HCT116 (cell line): ENCODE results near the gene LRRC4. TPM values are rescaled to one million over a fixed set of nuclear protein-coding genes. Genes with fewer than 3 reads are reported as not detected.

Experiments used
- ATAC-seq: fragments of 200-7000 bp; cut with Tn5 transposase; 2 replicates; pipeline ENCODE4 v1.9.1; 2020; ENCODE audit warnings: mild to moderate bottlenecking, moderate library complexity
- BruUV-seq: library from RNA; stranded (reverse); fragments of 400-500 nt; replicated peaks from 2 replicates; lab custom pipeline; 2021; lab: Mats Ljungman, UMichigan
- CTCF ChIA-PET: fragments of 300-600 bp; sonication (Branson Sonifier 250); formaldehyde crosslinking; loops from one replicate; lab custom pipeline; 2021; ENCODE audit warnings: antibody characterized with exemption; lab: Charles Lee
- POLR2A ChIA-PET: fragments of 300-600, 350-600 bp; sonication (Branson Sonifier 250); formaldehyde crosslinking; loops from one replicate; lab custom pipeline; 2021; ENCODE audit warnings: antibody characterized with exemption; lab: Charles Lee
- RAD21 ChIA-PET, 2 experiments: fragments of 300-600 bp; sonication (Branson Sonifier 250); formaldehyde crosslinking; loops; one replicate each; lab custom pipeline; 2023; ENCODE audit warnings: low total read pairs in 2 of 2; ENCODE audit not compliant: uncharacterized antibody in 2 of 2, unreplicated experiment in 2 of 2, low non-redundant PET in 1 of 2; lab: Charles Lee
- DNase-seq: peaks from one replicate; pipeline ENCODE4 v3.0.0-alpha.2; 2010; ENCODE audit warnings: low read depth, low spot score
- H2AFZ ChIP-seq: fragments of 200-600 bp; shearing (Covaris generic), sonication (generic); 2 replicates; pipeline ENCODE4 v1.6.1; 2017; ENCODE audit warnings: low read depth, mixed run types, mixed read lengths, antibody characterized with exemption, low read length; ENCODE audit not compliant: poor library complexity, severe bottlenecking
- H3K27ac ChIP-seq: 2 replicates; pipeline ENCODE4 v1.5.1; 2012; ENCODE audit warnings: low read depth, low read length
- H3K27me3 ChIP-seq: fragments of 200-600 bp; sonication (generic); 2 replicates; pipeline ENCODE4 v1.6.1; 2016; ENCODE audit warnings: mixed run types, low read length, mixed read lengths; ENCODE audit not compliant: insufficient read depth
- H3K36me3 ChIP-seq, 2 experiments: fragments of 200-500 bp in 1 of 2; fragments of 200-600 bp in 1 of 2; sonication (Bioruptor generic) in 1 of 2; sonication (generic) in 1 of 2; 2 replicates each; pipeline versions ENCODE4 v1.5.1 to v1.6.1; 2014 to 2016; ENCODE audit warnings: low read length in 2 of 2, inconsistent platforms in 1 of 2, mixed read lengths in 1 of 2, mixed run types in 1 of 2; ENCODE audit not compliant: insufficient read depth in 2 of 2, control insufficient read depth in 1 of 2
- H3K4me1 ChIP-seq, 2 experiments: fragments of 200-600 bp in 1 of 2; sonication (generic) in 1 of 2; 2 replicates each; pipeline versions ENCODE4 v1.5.1 to v1.6.1; 2012 to 2017; ENCODE audit warnings: low read length in 2 of 2, inconsistent platforms in 1 of 2, mild to moderate bottlenecking in 1 of 2, mixed read lengths in 1 of 2, mixed run types in 1 of 2, moderate library complexity in 1 of 2; ENCODE audit not compliant: insufficient read depth in 2 of 2, control insufficient read depth in 1 of 2
- H3K4me2 ChIP-seq: fragments of 200-600 bp; sonication (generic); 2 replicates; pipeline ENCODE4 v1.6.1; 2017; ENCODE audit warnings: mixed run types, low read length, mixed read lengths
- H3K4me3 ChIP-seq, 2 experiments: fragments of 200-600 bp in 1 of 2; sonication (generic) in 1 of 2; replicated peaks in 1 of 2; 2 replicates each; pipeline ENCODE4 v1.5.1; 2011 to 2016; ENCODE audit warnings: low read length in 2 of 2, control low read depth in 1 of 2, low read depth in 1 of 2, mild to moderate bottlenecking in 1 of 2, mixed read lengths in 1 of 2, mixed run types in 1 of 2
- H3K79me2 ChIP-seq: fragments of 200-600 bp; sonication (generic); 2 replicates; pipeline ENCODE4 v1.6.1; 2017; ENCODE audit warnings: mild to moderate bottlenecking, mixed run types, low read length, moderate library complexity, mixed read lengths; ENCODE audit not compliant: insufficient read depth
- H3K9ac ChIP-seq: fragments of 200-600 bp; sonication (generic); 2 replicates; pipeline ENCODE4 v1.6.1; 2016; ENCODE audit warnings: low read length, mixed read lengths
- H3K9me2 ChIP-seq: fragments of 200-600 bp; sonication (generic), shearing (Covaris generic); 2 replicates; pipeline ENCODE4 v1.6.1; 2017; ENCODE audit warnings: mixed run types, mild to moderate bottlenecking, moderate library complexity; ENCODE audit not compliant: insufficient read depth
- H3K9me3 ChIP-seq, 2 experiments: fragments of 200-500 bp in 1 of 2; fragments of 200-600 bp in 1 of 2; sonication (Bioruptor generic) in 1 of 2; sonication (generic) in 1 of 2; 2 replicates each; pipeline ENCODE4 v1.6.1; 2014 to 2017; ENCODE audit warnings: low read length in 2 of 2, mixed read lengths in 2 of 2, inconsistent platforms in 1 of 2, low read depth in 1 of 2, mild to moderate bottlenecking in 1 of 2, mixed run types in 1 of 2, moderate library complexity in 1 of 2; ENCODE audit not compliant: control insufficient read depth in 1 of 2, insufficient read depth in 1 of 2
- H4K20me1 ChIP-seq: fragments of 200-600 bp; sonication (generic), shearing (Covaris generic); 2 replicates; pipeline ENCODE4 v1.6.1; 2017; ENCODE audit warnings: mixed run types, mild to moderate bottlenecking, moderate library complexity; ENCODE audit not compliant: insufficient read depth
- EGR1 ChIP-seq: IDR thresholded peaks from 2 replicates; pipeline ENCODE4 v1.6.1; 2012; ENCODE audit warnings: low read depth
- EZH2 ChIP-seq: fragments of 200-600 bp; sonication (generic); IDR thresholded peaks from 2 replicates; pipeline ENCODE4 v1.6.1; 2017; ENCODE audit warnings: antibody characterized with exemption, mixed run types
- EZH2phosphoT487 ChIP-seq: fragments of 200-600 bp; IDR thresholded peaks from 2 replicates; pipeline ENCODE4 v1.6.1; 2018; ENCODE audit warnings: antibody characterized with exemption, borderline replicate concordance
- JUND ChIP-seq: IDR thresholded peaks from 2 replicates; pipeline ENCODE4 v1.6.1; 2012
- POLR2A ChIP-seq: IDR thresholded peaks from 2 replicates; pipeline ENCODE4 v1.7.0; 2011; ENCODE audit warnings: borderline replicate concordance; ENCODE audit not compliant: insufficient read depth, insufficient read length; ENCODE audit errors: extremely low read depth
- POLR2AphosphoS5 ChIP-seq: IDR thresholded peaks from 2 replicates; pipeline ENCODE4 v1.6.1; 2011; ENCODE audit warnings: mild to moderate bottlenecking, low read depth, low read length, moderate library complexity
- SIN3A ChIP-seq: IDR thresholded peaks from 2 replicates; pipeline ENCODE4 v1.6.1; 2012; ENCODE audit warnings: low read depth
- SRF ChIP-seq: IDR thresholded peaks from 2 replicates; pipeline ENCODE4 v1.6.1; 2012; ENCODE audit warnings: low read depth
- TCF7L2 ChIP-seq: IDR thresholded peaks from 2 replicates; pipeline ENCODE4 v1.7.0; 2011; ENCODE audit warnings: borderline replicate concordance, inconsistent platforms; ENCODE audit not compliant: insufficient read depth, insufficient read length; ENCODE audit errors: extremely low read depth
- YY1 ChIP-seq: IDR thresholded peaks from 2 replicates; pipeline ENCODE4 v1.6.1; 2011; ENCODE audit warnings: low read length, low read depth, moderate library complexity, mild to moderate bottlenecking; ENCODE audit not compliant: insufficient replicate concordance; ENCODE audit errors: extremely low read depth
- ZFX ChIP-seq: fragments of 450-650 bp; IDR thresholded peaks from 2 replicates; pipeline ENCODE4 v1.6.1; 2017
- ZNF274 ChIP-seq: fragments of 200-500 bp; sonication (Bioruptor generic); IDR thresholded peaks from 2 replicates; pipeline ENCODE4 v1.6.1; 2014; ENCODE audit warnings: mild to moderate bottlenecking, low read depth, low read length, inconsistent platforms
- intact Hi-C: fragments of 100-400 bp; cut with micrococcal nuclease; formaldehyde crosslinking; loops from 2 replicates; pipeline ENCODE4 v1.10.0; 2022
- total RNA-seq: library from RNA; stranded (reverse); gene quantifications from one replicate; pipeline ENCODE4 v1.2.1, GENCODE V29; 2021; ENCODE audit not compliant: unreplicated experiment
- TF ChIP-seq, protein P1 (sequence below): IDR thresholded peaks from 2 replicates; pipeline ENCODE4 v1.6.1; 2012

Gene LRRC4
- total RNA-seq, 1 experiment from 2014 or later = not detected

- DNase-seq (no peak), ATAC-seq (no peak; the same call in 1 of the 2 replicates)
- Histone ChIP-seq H3K9me3 (0 out of 4 replicates have a peak, but pooled peaks cover 0 to 4% of the 10 kb centered on the region in 2 experiments), H2AFZ (no peak overlapping the region), H3K4me3 (no peak overlapping the region), H3K79me2 (peaks cover 7% of the 10 kb centered on the region; the same call in 1 of the 2 replicates), H3K27me3 (no peaks in the 10 kb centered on the region), H4K20me1 (no peaks in the 10 kb centered on the region), H3K27ac (no peak overlapping the region), H3K36me3 (no peaks in the 10 kb centered on the region), H3K9me2 (no peaks in the 10 kb centered on the region), H3K4me1 (peaks cover 0 to 16% of the 10 kb centered on the region in 2 experiments; a peak in 1 of 4 replicates), H3K4me2 (no peak overlapping the region), H3K9ac (no peak overlapping the region)
- POLR2A ChIA-PET = no interaction called here
- no TSS peak for BruUV-seq
- CTCF ChIA-PET = no interaction called here
- intact Hi-C loops = no loop called here
- TF ChIP-seq JUND = peak; percentile 23; the same call in 1 of the 2 replicates
- no peak for TF ChIP-seq SRF
- RAD21 ChIA-PET = no interaction called here
Observed at GRCh38 chr7:127983804-127984332, 47.4 kb downstream of the LRRC4 start.

DNA sequence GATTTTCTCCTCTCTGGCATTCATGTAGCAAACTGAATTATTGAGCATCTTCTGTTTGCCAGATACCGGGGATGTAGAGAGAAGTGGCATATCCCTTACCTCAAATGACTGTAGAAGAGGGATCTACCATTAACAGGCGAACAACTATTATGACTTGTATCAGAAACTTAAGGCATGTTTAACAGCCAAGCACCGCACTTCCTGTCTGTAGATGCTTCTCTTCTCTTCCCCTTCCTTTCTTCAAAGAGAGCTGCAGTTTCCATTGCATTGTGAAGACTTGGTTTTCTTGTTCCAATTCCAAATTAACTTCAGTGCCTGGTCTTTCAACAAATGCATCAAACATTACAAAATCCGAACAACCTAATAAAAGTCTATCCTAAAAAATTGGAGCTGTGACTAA is 49.3 kb downstream of the LRRC4 start:
- ATAC-seq (no peak), DNase-seq (no peak)
- H3K79me2 ChIP-seq = no peaks in the 10 kb centered on the region
- ChIA-PET CTCF (no interaction called here), POLR2A (no interaction called here), RAD21 (no interaction called here)
- no peak overlapping the region for H3K9ac ChIP-seq
- no peak overlapping the region for H3K27ac ChIP-seq
- no peaks in the 10 kb centered on the region for H4K20me1 ChIP-seq
- intact Hi-C loops = no loop called here
- no peak for TF ChIP-seq TCF7L2
- TF ChIP-seq POLR2AphosphoS5 = no peak
- no peak for TF ChIP-seq POLR2A
- TF ChIP-seq EZH2 = no peak
- no peak for TF ChIP-seq EGR1
- TF ChIP-seq SRF = no peak
- TF ChIP-seq ZFX = no peak
- TF ChIP-seq SIN3A = no peak
- TF ChIP-seq ZNF274 = no peak
- TF ChIP-seq, protein P1, sequence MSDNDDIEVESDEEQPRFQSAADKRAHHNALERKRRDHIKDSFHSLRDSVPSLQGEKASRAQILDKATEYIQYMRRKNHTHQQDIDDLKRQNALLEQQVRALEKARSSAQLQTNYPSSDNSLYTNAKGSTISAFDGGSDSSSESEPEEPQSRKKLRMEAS = no peak
- TF ChIP-seq YY1 = no peak
- no peak for TF ChIP-seq EZH2phosphoT487
- peaks cover 0 to 10% of the 10 kb centered on the region in 2 experiments; a peak in 1 of 4 replicates for H3K9me3 ChIP-seq
- H3K9me2 ChIP-seq = no peaks in the 10 kb centered on the region
- peaks cover 0 to 16% of the 10 kb centered on the region in 2 experiments; a peak in 1 of 4 replicates for H3K4me1 ChIP-seq
- peaks cover 0 to 14% of the 10 kb centered on the region in 2 experiments; a peak in 1 of 4 replicates for H3K36me3 ChIP-seq
- H2AFZ ChIP-seq = no peak overlapping the region
- H3K4me3 ChIP-seq = no peak overlapping the region
- no peaks in the 10 kb centered on the region for H3K27me3 ChIP-seq
- no TSS peak for BruUV-seq
- H3K4me2 ChIP-seq = no peak overlapping the region
